Measurements from ENCODE around the gene SCAF4. TPM values are rescaled to one million over a fixed set of nuclear protein-coding genes. Genes with fewer than 3 reads are reported as not detected.

Gene SCAF4
- total and polyA plus RNA-seq, 8 donors = 23.9 to 44.1 (median 41.5) TPM

DNA sequence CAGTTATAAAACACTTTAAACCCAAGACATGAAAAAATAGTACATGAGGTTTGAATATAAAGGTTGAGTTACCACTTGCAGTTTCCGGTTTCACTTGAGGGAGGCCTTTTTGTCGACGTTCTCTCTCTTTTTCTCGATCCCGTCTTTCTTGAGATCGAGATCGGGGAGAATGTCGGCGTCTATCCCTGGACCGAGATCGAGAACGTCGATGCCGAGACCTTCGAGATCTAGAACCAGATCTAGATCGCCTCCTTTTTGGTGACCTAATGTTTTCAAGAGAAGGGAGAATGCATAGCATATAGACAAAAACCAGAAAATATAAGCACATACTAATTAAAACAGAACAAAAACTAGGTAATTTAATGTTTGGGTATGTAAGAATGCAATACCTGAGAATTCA, 38.7 kb downstream of the SCAF4 start:
- H3K27ac ChIP-seq = no peak overlapping the region
- H3K4me3 ChIP-seq = no peak overlapping the region
- intact Hi-C loops (cut with DNase I) = no loop called here
- H3K36me3 ChIP-seq = peaks cover 0 to 86% of the 10 kb centered on the region in 2 donors
- H3K4me1 ChIP-seq = no peaks in the 10 kb centered on the region
- no peaks in the 10 kb centered on the region for H3K9me3 ChIP-seq
- no peaks in the 10 kb centered on the region for H3K27me3 ChIP-seq
- ATAC-seq = no peak
- TF ChIP-seq, protein P1, sequence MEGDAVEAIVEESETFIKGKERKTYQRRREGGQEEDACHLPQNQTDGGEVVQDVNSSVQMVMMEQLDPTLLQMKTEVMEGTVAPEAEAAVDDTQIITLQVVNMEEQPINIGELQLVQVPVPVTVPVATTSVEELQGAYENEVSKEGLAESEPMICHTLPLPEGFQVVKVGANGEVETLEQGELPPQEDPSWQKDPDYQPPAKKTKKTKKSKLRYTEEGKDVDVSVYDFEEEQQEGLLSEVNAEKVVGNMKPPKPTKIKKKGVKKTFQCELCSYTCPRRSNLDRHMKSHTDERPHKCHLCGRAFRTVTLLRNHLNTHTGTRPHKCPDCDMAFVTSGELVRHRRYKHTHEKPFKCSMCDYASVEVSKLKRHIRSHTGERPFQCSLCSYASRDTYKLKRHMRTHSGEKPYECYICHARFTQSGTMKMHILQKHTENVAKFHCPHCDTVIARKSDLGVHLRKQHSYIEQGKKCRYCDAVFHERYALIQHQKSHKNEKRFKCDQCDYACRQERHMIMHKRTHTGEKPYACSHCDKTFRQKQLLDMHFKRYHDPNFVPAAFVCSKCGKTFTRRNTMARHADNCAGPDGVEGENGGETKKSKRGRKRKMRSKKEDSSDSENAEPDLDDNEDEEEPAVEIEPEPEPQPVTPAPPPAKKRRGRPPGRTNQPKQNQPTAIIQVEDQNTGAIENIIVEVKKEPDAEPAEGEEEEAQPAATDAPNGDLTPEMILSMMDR (IDR thresholded peaks at IDR 0.05) = no peak
- no peak for DNase-seq

DNA sequence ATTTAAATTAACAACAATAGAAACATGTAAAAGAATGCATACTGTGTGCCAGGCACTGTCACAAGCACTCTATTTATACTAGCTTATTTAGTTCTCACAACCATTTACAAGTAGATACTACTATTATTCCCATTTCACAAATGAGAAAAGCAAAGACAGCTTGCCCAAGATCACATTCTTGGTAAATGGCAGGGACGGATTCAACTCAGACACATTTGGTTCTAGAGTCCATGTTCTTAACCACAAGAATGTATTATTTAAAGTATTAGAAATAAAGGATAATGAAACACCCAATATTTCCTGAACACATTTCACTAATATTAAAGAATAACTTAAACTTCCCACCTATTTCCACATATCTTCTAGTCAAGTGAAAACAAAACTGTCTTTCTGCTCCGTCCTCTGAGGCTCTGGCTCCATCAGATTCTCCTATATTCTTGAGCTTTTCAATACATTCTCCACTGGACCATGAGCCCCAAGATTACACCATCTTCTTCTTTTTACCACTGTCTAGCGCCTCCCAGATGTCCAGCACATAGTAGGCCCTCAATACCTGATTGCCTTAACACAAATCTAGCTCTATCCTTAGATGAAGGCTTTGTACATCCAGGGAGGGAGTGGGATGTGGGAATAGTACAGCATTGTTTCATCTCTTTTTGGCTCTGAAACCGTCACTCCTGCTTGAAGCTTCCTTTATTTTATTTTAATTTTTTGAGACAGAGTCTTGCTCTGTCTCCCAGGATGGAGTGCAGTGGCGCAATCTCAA, 43.1 kb downstream of the SCAF4 start:
- Histone ChIP-seq H3K9me3 (no peaks in the 10 kb centered on the region), H3K36me3 (peaks cover 0 to 100% of the 10 kb centered on the region in 2 donors), H3K4me1 (no peaks in the 10 kb centered on the region), H3K27ac (no peak overlapping the region), H3K27me3 (no peaks in the 10 kb centered on the region), H3K4me3 (no peak overlapping the region)
- TF ChIP-seq, protein P1 (IDR thresholded peaks at IDR 0.05) = no peak
- ATAC-seq (no peak), DNase-seq (no peak)
- intact Hi-C loops (cut with DNase I) = no loop called here

DNA sequence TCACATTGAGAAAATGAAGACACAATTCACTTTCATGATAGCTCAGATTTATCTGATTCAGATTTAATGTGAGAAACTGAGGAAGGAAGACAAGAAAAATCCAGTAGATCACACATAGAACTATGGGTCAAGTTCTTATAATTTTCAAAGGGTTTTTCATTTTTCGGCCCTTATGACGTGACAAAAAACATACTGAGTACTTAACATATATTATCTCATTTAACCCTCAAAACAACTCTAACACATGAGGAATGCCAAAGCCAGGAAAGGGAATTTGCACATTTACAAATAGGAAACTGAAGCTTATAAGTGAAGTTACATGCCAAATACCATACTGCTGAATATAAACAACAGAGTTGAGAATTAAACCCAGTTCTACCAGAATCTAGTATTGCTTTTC, 44.8 kb downstream of the SCAF4 start:
- H3K27ac ChIP-seq = no peak overlapping the region
- H3K4me3 ChIP-seq = no peak overlapping the region
- TF ChIP-seq, protein P1 (IDR thresholded peaks at IDR 0.05) = no peak
- intact Hi-C loops (cut with DNase I) = no loop called here
- no peak for DNase-seq
- peaks cover 0 to 97% of the 10 kb centered on the region in 2 donors for H3K36me3 ChIP-seq
- H3K4me1 ChIP-seq = no peaks in the 10 kb centered on the region
- no peak for ATAC-seq
- no peaks in the 10 kb centered on the region for H3K9me3 ChIP-seq
- H3K27me3 ChIP-seq = no peaks in the 10 kb centered on the region

DNA sequence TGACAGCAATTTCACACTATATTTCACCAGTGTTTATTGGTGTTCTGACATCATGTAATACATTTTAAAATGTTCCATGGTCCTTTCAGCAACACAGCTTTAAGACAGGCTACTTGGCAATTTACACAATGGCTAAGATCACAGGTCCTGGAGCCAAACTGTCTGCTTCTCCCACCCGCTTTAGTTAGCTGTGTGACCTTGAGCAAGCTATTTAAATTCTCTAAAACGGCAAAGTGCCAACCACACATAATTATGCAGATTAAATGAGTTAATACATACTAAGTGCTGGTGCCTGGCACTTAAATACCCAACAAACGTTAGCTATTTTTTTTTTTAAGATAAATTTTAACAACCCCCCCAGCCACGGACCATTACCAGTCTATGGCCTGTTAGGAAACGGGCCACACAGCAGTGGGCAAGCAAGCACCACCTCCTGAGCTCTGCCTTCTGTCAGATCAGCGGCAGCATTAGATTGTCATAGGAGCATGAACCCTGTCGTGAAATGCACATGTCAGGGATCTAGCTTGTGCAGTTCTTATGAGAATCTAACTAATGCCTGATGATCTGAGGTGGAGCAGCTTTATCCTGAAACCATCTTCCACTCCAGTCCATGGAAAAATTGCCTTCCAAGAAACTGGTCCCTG, 45.5 kb downstream of the SCAF4 start:
- H3K36me3 ChIP-seq = peaks cover 0 to 91% of the 10 kb centered on the region in 2 donors
- H3K9me3 ChIP-seq = no peaks in the 10 kb centered on the region
- DNase-seq (no peak), ATAC-seq (no peak)
- TF ChIP-seq, protein P1 (IDR thresholded peaks at IDR 0.05) = no peak
- no peaks in the 10 kb centered on the region for H3K4me1 ChIP-seq
- H3K4me3 ChIP-seq = no peak overlapping the region
- H3K27ac ChIP-seq = no peak overlapping the region
- no peaks in the 10 kb centered on the region for H3K27me3 ChIP-seq
- intact Hi-C loops (cut with DNase I) = no loop called here

DNA sequence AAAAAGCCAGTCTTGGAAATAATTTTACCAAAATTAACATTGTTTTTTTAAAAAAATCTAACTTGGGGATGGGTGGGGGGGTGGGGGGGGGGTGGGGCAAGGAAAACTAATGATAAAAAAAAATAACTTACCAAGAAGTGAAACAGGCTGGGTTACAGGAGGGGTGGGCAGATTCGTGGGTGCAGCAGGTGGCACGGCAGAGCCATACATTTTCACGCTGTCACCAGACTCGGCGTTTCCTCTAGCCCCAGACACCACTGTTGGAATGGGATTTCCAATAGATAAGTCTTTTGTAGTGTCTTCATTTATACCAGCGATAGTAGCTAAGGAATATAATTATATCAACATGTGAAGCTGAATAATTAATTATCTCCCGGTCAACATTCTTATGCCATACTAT, 47.0 kb downstream of the SCAF4 start:
- ATAC-seq (no peak), DNase-seq (no peak)
- TF ChIP-seq, protein P1 (IDR thresholded peaks at IDR 0.05) = no peak
- Histone ChIP-seq H3K27me3 (no peaks in the 10 kb centered on the region), H3K4me3 (no peak overlapping the region), H3K4me1 (no peaks in the 10 kb centered on the region), H3K36me3 (peaks cover 0 to 85% of the 10 kb centered on the region in 2 donors), H3K27ac (no peak overlapping the region), H3K9me3 (no peaks in the 10 kb centered on the region)
- intact Hi-C loops (cut with DNase I) = no loop called here
